ENCODE measurements around the gene SURF2.

GRCh38 chr9:133404454-133405002 lies 48.2 kb downstream of the SURF2 start:
- no peak for TF ChIP-seq CTCF (IDR thresholded peaks at IDR 0.05)
- TF ChIP-seq POLR2A (IDR thresholded peaks at IDR 0.05) = no peak
